ENCODE data around the gene FOXB1. TPM values are rescaled to one million over a fixed set of nuclear protein-coding genes. Genes with fewer than 3 reads are reported as not detected.
A peak's percentile ranks its signal among the peaks of the same experiment; 100 is the strongest.

Gene FOXB1
- total and polyA plus RNA-seq, 2 of the 13 experiments (the other 11 are each of a cell fraction or from before 2014, with no cell fraction given), result not detected

GRCh38 chr15:59994888-59995557 is 9.1 kb upstream of the FOXB1 start:
- Histone ChIP-seq H3K9ac (ENCODE audit: insufficient read depth, low read depth, low read length) (no peak overlapping the region), H3K4me2 (ENCODE audit: low read depth, low read length) (no peak overlapping the region), H3K79me2 (ENCODE audit: insufficient read depth, low read length) (no peaks in the 10 kb centered on the region), H3K4me1 (ENCODE audit: insufficient read depth, low read length) (peaks cover 11% of the 10 kb centered on the region), H3K4me3 (replicated peaks in 1 of 3; ENCODE audit: insufficient read depth in 1 of 3, low read depth in 2 of 3, low read length in 3 of 3) (no peak overlapping the region), H3K27ac (ENCODE audit: extremely low read length, insufficient read depth, low read length) (no peak overlapping the region), H3K9me3 (ENCODE audit: low read length) (no peaks in the 10 kb centered on the region), H3K36me3 (replicated peaks in 1 of 2; ENCODE audit: control insufficient read depth in 1 of 2, insufficient read depth in 2 of 2, low read length in 2 of 2) (no peaks in the 10 kb centered on the region), H3K27me3 (ENCODE audit: control insufficient read depth in 1 of 2, insufficient read depth in 2 of 2, low read length in 2 of 2) (peaks cover 16 to 69% of the 10 kb centered on the region in 2 experiments), H2AFZ (ENCODE audit: low read length) (no peak overlapping the region), H4K20me1 (ENCODE audit: insufficient read depth, low read length) (no peaks in the 10 kb centered on the region)
- POLR2A ChIA-PET, result no interaction called here
- ATAC-seq, result peak; percentile 32; the same call in 2 of the 3 replicates
- 25% methylated on average over 10 of the region's 41 CpGs for WGBS (ENCODE audit: low lambda C conversion rate)
- FAIRE-seq, result no peak
- intact Hi-C loops (cut with micrococcal nuclease; ENCODE audit: unreplicated experiment), result no loop called here
- CTCF ChIA-PET (ENCODE audit: low intra/inter-chr PET ratio, low total read pairs), result no interaction called here
- DNase-seq (ENCODE audit: low spot score), result no peak
- in situ Hi-C loops (cut with HindIII; ENCODE audit: extremely low pct_ligation_motif_present, low pct_unique_long_range_greater_than_20kb), result no loop called here
- no TSS peak for BruUV-seq (replicated peaks)
- TF ChIP-seq, protein P1, sequence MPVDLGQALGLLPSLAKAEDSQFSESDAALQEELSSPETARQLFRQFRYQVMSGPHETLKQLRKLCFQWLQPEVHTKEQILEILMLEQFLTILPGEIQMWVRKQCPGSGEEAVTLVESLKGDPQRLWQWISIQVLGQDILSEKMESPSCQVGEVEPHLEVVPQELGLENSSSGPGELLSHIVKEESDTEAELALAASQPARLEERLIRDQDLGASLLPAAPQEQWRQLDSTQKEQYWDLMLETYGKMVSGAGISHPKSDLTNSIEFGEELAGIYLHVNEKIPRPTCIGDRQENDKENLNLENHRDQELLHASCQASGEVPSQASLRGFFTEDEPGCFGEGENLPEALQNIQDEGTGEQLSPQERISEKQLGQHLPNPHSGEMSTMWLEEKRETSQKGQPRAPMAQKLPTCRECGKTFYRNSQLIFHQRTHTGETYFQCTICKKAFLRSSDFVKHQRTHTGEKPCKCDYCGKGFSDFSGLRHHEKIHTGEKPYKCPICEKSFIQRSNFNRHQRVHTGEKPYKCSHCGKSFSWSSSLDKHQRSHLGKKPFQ (CRISPR knock-in tag; IDR thresholded peaks at IDR 0.05; ENCODE audit: insufficient replicate concordance), result no peak
- TF ChIP-seq NFATC3 (CRISPR knock-in tag; IDR thresholded peaks at IDR 0.05) (no peak), ZBTB42 (CRISPR knock-in tag; IDR thresholded peaks at IDR 0.05) (no peak), SNAPC4 (CRISPR knock-in tag; IDR thresholded peaks at IDR 0.05) (no peak), ZNF512 (CRISPR knock-in tag; IDR thresholded peaks at IDR 0.05) (no peak), SALL2 (CRISPR knock-in tag; IDR thresholded peaks at IDR 0.05) (no peak), RBFOX2 (IDR thresholded peaks at IDR 0.05; ENCODE audit: low read depth, low read length) (no peak), ZNF260 (CRISPR knock-in tag; IDR thresholded peaks at IDR 0.05; ENCODE audit: borderline replicate concordance, low read depth) (no peak), ZFP82 (CRISPR knock-in tag; IDR thresholded peaks at IDR 0.05; ENCODE audit: borderline replicate concordance) (no peak), ZNF605 (CRISPR knock-in tag; IDR thresholded peaks at IDR 0.05) (no peak), MAFK (conservative IDR thresholded peaks at IDR 0.05 in 1 of 2, IDR thresholded peaks at IDR 0.05 in 1 of 2; ENCODE audit: low read length in 2 of 2) (no peak), SMYD3 (CRISPR knock-in tag; IDR thresholded peaks at IDR 0.05) (no peak), MZF1 (CRISPR knock-in tag; IDR thresholded peaks at IDR 0.05; ENCODE audit: borderline replicate concordance) (no peak), CAMTA2 (CRISPR knock-in tag; IDR thresholded peaks at IDR 0.05; ENCODE audit: borderline replicate concordance) (no peak), RARA (CRISPR knock-in tag; IDR thresholded peaks at IDR 0.05) (no peak), ZNF558 (CRISPR knock-in tag; IDR thresholded peaks at IDR 0.05; ENCODE audit: borderline replicate concordance) (no peak), HMG20A (CRISPR knock-in tag; IDR thresholded peaks at IDR 0.05; ENCODE audit: borderline replicate concordance) (no peak)
